ENCODE results near the gene TTYH1.
"Not testable (repeated sequence)": the region's sequence is repeated elsewhere in the genome, so short reads cannot be mapped to it uniquely, and the experiment has no call there.

Gene TTYH1

GRCh38 chr19:54461613-54462012 is 46.3 kb downstream of the TTYH1 start:
- no peak for DNase-seq

GRCh38 chr19:54462047-54462654 is 46.9 kb downstream of the TTYH1 start:
- DNase-seq: no peak

DNA sequence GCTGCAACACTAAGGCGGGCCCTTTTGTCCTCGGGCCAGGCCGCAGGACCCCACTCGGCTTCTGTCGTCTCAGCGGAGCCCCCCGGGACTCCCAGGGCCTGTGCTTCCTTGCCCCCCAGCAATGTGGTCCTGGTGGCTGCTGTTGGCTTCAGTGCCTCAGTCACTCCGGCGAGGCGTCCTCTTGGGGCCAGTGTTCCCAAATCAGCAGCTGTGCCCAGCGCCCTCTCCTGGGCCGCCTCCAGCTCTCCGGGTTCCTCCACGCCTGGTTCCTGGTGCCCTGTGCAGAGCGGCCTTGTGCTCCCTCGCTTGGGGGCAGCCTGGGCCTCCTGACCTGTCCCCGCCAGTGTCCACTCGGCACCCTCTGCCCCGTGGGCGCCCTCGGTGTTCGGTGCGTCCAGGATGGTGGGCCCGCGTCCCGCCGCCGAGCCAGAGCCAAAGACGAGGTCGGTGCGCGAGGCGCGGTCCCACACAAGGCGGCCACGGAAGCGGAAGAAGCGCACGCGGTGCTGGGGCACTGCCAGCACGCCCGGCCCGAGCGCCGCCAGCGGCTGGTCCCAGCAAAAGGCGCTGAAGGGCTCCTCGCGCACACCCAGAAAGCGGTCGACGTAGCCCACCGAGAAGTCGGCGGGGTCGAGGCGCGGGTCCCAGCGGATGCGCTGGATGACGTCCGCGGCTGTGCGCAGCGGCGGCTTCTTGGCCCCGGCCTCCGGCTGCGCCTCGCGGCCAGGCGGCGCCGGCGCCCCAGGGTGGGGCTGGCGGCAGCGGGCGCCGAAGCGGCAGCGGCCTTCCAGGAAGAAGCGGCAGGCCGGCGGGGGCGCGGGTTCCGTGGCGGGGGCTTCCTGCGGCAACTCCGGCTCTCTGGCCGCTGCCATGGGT is 47.6 kb downstream of the TTYH1 start:
- no peak for DNase-seq

DNA sequence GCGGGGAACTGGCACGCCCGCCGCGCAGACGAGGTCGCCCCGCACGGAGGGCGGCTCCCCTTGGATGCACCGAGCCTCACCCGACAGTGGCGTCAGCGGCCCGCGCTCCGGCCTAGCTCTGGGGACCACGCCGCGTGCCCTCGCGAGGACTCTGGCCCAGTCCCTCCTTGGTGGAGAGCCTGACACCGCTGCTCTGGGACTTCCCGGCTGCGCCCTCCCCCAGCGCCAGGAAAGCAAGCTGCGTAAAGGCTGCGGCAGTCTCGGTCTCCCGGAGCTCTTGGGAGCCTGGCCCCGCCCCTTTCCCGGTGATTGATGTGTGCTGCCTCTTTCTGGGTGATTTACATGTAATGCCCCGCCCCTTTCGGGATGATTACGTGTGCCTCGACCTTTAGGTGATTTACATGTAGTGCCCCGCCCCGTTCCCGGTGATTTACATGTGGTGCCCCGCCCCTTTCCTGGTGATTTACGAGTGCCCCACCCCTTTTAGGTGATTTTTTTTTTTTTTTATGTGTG is 48.3 kb downstream of the TTYH1 start, which contains the start of gene LENG9:
Gene LENG9, minus strand, starts transcription at position 248 of the 513 bp plus-strand sequence. CDS start 252 bp downstream, outside the sequence.
- peak; percentile 94 for DNase-seq

- DNase-seq: peak; percentile 93
Measured at GRCh38 chr19:54464044-54464629, 48.9 kb downstream of the TTYH1 start.

- DNase-seq: peak; percentile 58
Measured at GRCh38 chr19:54464630-54465425, 49.6 kb downstream of the TTYH1 start.

DNA sequence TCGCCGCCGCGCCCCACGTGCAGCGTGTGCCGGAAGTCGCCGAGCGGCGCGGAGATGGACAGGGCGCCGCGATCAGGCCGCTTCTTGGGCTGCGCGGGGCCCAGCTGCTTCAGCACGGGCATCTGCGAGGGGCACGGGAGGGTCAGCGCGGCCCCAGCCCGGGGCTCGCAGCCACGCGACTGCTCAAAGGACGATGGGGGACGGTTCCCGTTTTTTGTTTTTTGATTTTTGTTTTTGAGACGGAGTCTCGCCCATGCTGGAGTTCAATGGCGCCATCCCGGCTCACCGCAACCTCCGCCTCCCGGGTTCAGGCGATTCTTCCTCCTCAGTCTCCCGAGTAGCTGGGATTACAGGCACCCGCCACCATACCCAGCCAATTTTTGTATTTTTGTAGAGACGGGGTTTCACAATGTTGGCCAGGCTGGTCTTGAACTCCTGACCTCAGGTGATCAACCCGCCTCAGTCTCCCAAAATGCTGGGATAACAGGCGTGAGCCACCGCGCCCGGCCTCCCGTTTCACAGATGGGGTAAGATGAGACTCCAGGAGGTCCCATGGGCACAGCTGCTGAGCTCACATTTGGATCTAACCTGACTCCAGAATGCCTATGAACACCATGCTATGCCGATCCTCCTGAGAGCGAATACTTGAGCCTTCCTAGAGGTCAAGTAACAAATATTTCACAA is 50.3 kb downstream of the TTYH1 start:
- DNase-seq: no peak

DNA sequence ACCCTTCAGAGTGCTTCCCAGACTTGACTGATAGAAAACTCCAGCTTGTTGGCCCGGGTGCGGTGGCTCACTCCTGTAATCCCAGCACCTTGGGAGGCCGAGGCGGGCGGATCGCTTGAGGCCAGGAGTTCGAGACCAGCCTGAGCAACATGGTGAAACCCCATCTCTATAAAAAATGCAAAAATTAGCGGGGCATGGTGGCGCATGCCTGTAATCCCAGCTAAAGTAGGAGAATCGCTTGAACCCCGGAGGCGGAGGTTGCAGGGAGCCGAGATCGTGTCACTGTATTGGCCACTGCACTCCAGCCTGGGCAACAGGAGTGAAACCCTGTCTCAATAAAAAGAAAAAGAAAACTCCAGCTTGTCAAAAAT is 50.8 kb downstream of the TTYH1 start:
- not testable (repeated sequence) for DNase-seq

DNA sequence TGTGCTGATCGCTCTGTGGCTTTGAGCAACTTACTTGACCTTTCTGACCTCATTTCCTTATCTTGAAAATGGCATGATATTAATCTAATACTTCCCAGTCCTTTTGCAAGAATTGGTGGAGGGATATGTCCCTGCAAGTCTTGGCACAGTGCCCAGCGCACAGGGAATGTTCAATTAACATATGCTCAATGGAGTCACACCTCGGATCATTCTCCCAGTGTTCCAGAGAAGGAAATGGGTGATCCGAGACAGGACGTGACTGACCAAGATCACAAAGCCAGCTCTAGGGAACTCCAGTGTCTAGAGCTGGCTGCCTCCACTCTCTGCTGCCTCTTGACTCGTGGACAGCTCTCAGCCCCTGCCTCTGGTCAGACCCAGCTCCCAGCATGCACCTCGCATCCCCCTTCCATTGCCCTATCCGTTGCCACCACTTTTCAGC is 54.3 kb downstream of the TTYH1 start:
- no peak for DNase-seq

GRCh38 chr19:54470276-54470887 is 55.1 kb downstream of the TTYH1 start:
- DNase-seq: no peak

- no peak for DNase-seq
Measured at GRCh38 chr19:54470991-54471782, 55.9 kb downstream of the TTYH1 start.

GRCh38 chr19:54473071-54473891 is 58.0 kb downstream of the TTYH1 start, which contains the start of gene CDC42EP5:
TSS of gene CDC42EP5 (minus strand) at chr19:54473296. CDS start at chr19:54465547, 7,749 bp downstream.
- no peak for DNase-seq

- no peak for DNase-seq
Measured at GRCh38 chr19:54473892-54474372, 58.7 kb downstream of the TTYH1 start.

DNA sequence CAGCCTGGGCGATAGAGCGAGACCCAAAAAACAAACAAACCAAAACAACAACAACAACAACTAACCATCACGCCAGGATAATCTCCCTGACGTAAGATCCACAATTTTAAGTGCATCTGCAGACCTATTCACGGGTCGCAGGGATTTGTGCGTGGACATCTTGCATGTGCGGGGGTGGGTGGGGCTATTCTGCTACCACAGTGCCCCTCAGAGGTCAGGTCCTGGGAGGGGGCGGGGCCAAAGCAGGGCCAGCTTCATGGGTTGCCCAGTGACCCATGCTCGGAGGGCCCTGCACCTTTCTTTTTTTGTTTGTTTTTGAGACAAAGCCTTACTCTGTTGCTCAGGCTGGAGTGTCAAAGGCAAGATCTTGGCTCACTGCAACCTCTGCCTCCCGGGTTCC is 60.4 kb downstream of the TTYH1 start:
- DNase-seq: no peak

- no peak for DNase-seq
Measured at GRCh38 chr19:54477650-54478049, 62.4 kb downstream of the TTYH1 start.

DNA sequence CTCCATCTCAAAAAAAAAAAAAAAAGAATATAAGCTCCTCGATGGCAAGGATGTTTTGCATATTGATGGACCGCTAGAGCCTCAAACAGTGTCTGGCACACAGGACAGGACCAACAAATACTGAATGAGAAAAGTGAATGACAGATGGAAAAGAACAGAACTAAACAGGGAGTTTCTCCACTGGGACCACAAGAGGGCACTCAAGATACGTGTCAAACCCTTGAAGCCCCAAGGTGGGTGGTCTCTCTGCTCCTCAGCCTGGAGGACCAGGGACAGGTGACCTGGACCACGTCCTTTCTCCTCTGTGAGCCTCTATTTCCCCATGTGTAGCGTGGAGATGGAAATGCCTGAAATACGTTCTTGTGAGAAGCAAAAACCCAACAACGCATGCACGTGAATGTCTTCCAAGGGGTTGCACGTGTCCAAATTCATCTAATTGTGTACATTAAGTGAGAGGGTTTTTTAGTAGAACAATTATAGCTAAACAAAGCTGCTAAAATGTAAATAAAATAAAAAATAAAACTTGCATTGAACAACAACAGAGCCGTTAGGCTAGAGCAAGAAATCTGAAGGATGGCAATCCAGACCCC is 63.5 kb downstream of the TTYH1 start:
- no peak for DNase-seq

DNA sequence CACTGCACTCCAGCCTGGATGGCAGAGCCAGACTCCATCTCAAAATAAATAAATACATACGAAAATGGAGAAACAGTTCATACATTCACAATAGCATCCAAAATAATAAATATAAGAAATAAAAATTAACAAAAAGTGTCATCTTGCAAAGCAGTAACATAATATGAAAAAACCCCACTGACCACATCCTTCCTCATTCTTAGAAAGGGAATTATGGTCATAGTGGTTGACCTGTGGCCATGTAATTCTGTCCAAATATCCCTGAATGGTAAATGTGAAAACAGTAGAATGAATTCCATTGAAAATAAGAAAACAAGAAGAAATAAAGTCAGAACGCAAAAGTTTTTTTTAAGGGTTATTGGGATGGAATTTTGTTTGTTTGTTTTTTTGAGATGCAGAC is 64.8 kb downstream of the TTYH1 start:
- DNase-seq: no peak

DNA sequence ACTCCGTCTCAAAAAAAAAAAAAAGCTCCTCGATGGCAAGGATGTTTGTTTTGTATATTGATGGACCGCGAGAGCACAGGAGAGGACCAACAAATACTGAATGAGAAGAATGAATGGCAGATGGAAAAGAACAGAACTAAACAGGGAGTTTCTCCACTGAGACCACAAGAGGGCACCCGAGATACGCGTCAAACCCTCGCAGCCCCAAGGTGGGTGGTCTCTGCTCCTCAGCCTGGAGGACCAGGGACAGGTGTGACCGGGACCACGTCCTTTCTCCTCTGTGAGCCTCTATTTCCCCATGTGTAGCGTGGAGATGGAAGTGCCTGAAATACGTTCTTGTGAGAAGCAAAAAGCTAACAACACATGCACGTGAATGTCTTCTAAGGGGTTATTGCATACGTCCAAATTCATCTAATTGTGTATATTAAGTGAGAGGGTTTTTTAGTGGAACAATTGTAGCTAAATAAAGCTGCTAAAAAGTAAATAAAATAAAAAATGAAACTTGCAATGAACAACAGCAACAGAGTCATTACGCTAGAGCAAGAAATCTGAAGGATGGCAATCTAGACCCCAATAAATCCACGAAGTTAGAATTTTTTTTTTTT is 66.2 kb downstream of the TTYH1 start:
- no peak for DNase-seq

DNA sequence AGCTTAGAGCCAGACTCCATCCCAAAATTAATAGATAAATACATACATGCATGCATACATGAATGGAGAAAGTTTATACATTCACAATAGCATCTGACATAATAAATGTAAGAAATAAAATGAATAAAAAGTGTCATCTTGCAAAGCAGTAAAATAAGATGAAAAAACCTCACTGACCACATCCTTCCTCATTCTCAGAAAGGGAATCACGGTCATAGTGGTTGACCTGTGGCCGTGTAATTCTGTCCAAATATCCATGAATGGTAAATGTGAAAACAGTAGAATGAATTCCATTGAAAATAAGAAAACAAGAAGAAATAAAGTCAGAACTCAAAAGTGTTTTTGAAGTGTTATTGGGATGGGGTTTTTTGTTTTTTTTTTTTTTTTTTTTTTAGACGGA is 67.6 kb downstream of the TTYH1 start:
- DNase-seq: no peak
